ENCODE data around the gene EVI2A. TPM values are rescaled to one million over a fixed set of nuclear protein-coding genes. Genes with fewer than 3 reads are reported as not detected.

EVI2A gene
- total and polyA plus RNA-seq, 2 of the 13 experiments (the other 11 are each of a cell fraction or from before 2014, with no cell fraction given) = not detected

- ATAC-seq (no peak), DNase-seq (ENCODE audit: low spot score) (no peak), FAIRE-seq (no peak)
- Histone ChIP-seq H3K27ac (ENCODE audit: extremely low read length, insufficient read depth, low read length) (no peak overlapping the region), H3K4me1 (ENCODE audit: insufficient read depth, low read length) (no peaks in the 10 kb centered on the region), H3K4me2 (ENCODE audit: low read depth, low read length) (no peak overlapping the region), H2AFZ (ENCODE audit: low read length) (no peak overlapping the region), H3K4me3 (replicated peaks in 1 of 3; ENCODE audit: insufficient read depth in 1 of 3, low read depth in 2 of 3, low read length in 3 of 3) (no peak overlapping the region), H4K20me1 (ENCODE audit: insufficient read depth, low read length) (no peaks in the 10 kb centered on the region; the same call in 1 of the 2 replicates), H3K36me3 (replicated peaks in 1 of 2; ENCODE audit: control insufficient read depth in 1 of 2, insufficient read depth in 2 of 2, low read length in 2 of 2) (0 out of 5 replicates have a peak, but pooled peaks cover 1 to 20% of the 10 kb centered on the region in 2 experiments), H3K9me3 (ENCODE audit: low read length) (no peaks in the 10 kb centered on the region), H3K27me3 (ENCODE audit: control insufficient read depth in 1 of 2, insufficient read depth in 2 of 2, low read length in 2 of 2) (no peaks in the 10 kb centered on the region), H3K79me2 (ENCODE audit: insufficient read depth, low read length) (no peaks in the 10 kb centered on the region), H3K9ac (ENCODE audit: insufficient read depth, low read depth, low read length) (no peak overlapping the region)
- CTCF ChIA-PET (ENCODE audit: low intra/inter-chr PET ratio, low total read pairs) = no interaction called here
- intact Hi-C loops (cut with micrococcal nuclease; ENCODE audit: unreplicated experiment) = no loop called here
- POLR2A ChIA-PET = no interaction called here
- no TSS peak for BruUV-seq (replicated peaks)
- in situ Hi-C loops (cut with HindIII; ENCODE audit: extremely low pct_ligation_motif_present, low pct_unique_long_range_greater_than_20kb) = no loop called here
- TF ChIP-seq ZSCAN22 (CRISPR knock-in tag; IDR thresholded peaks at IDR 0.05) = no peak
- no peak for TF ChIP-seq BCLAF1 (IDR thresholded peaks at IDR 0.05)
- TF ChIP-seq ZNF124 (CRISPR knock-in tag; IDR thresholded peaks at IDR 0.05) = no peak
- no peak for TF ChIP-seq ZNF615 (CRISPR knock-in tag; IDR thresholded peaks at IDR 0.05; ENCODE audit: borderline replicate concordance)
- no peak for TF ChIP-seq ARNT (IDR thresholded peaks at IDR 0.05)
- TF ChIP-seq, protein P1, sequence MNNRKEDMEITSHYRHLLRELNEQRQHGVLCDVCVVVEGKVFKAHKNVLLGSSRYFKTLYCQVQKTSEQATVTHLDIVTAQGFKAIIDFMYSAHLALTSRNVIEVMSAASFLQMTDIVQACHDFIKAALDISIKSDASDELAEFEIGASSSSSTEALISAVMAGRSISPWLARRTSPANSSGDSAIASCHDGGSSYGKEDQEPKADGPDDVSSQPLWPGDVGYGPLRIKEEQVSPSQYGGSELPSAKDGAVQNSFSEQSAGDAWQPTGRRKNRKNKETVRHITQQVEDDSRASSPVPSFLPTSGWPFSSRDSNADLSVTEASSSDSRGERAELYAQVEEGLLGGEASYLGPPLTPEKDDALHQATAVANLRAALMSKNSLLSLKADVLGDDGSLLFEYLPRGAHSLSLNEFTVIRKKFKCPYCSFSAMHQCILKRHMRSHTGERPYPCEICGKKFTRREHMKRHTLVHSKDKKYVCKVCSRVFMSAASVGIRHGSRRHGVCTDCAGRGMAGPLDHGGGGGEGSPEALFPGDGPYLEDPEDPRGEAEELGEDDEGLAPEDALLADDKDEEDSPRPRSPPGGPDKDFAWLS (CRISPR knock-in tag; IDR thresholded peaks at IDR 0.05; ENCODE audit: borderline replicate concordance) = no peak
- no peak for TF ChIP-seq ZC3H13 (CRISPR knock-in tag; IDR thresholded peaks at IDR 0.05)
- TF ChIP-seq, protein P2, sequence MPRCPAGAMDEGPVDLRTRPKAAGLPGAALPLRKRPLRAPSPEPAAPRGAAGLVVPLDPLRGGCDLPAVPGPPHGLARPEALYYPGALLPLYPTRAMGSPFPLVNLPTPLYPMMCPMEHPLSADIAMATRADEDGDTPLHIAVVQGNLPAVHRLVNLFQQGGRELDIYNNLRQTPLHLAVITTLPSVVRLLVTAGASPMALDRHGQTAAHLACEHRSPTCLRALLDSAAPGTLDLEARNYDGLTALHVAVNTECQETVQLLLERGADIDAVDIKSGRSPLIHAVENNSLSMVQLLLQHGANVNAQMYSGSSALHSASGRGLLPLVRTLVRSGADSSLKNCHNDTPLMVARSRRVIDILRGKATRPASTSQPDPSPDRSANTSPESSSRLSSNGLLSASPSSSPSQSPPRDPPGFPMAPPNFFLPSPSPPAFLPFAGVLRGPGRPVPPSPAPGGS (CRISPR knock-in tag; IDR thresholded peaks at IDR 0.05) = no peak
- TF ChIP-seq ZNF766 (CRISPR knock-in tag; IDR thresholded peaks at IDR 0.05; ENCODE audit: borderline replicate concordance) = no peak
- TF ChIP-seq ZNF343 (CRISPR knock-in tag; IDR thresholded peaks at IDR 0.05) = no peak
- no peak for TF ChIP-seq ZNF382 (CRISPR knock-in tag; IDR thresholded peaks at IDR 0.05; ENCODE audit: borderline replicate concordance)
- TF ChIP-seq ZNF530 (CRISPR knock-in tag; IDR thresholded peaks at IDR 0.05; ENCODE audit: low read depth) = no peak
- no peak for TF ChIP-seq STAT6 (CRISPR knock-in tag; IDR thresholded peaks at IDR 0.05; ENCODE audit: borderline replicate concordance)
- no peak for TF ChIP-seq KLF6 (CRISPR knock-in tag; IDR thresholded peaks at IDR 0.05)
- no peak for TF ChIP-seq SOX13 (IDR thresholded peaks at IDR 0.05)
- TF ChIP-seq SOX13 (CRISPR knock-in tag; conservative IDR thresholded peaks at IDR 0.05 in 1 of 2, IDR thresholded peaks at IDR 0.05 in 1 of 2) = no peak
- TF ChIP-seq, protein P3, sequence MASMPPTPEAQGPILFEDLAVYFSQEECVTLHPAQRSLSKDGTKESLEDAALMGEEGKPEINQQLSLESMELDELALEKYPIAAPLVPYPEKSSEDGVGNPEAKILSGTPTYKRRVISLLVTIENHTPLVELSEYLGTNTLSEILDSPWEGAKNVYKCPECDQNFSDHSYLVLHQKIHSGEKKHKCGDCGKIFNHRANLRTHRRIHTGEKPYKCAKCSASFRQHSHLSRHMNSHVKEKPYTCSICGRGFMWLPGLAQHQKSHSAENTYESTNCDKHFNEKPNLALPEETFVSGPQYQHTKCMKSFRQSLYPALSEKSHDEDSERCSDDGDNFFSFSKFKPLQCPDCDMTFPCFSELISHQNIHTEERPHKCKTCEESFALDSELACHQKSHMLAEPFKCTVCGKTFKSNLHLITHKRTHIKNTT (CRISPR knock-in tag; IDR thresholded peaks at IDR 0.05) = no peak
Observed at GRCh38 chr17:31283841-31284240, 37.6 kb downstream of the EVI2A start.

All from HepG2 (cell line).